GM12878 (cell line): ENCODE measurements around the gene RFX1. TPM values are rescaled to one million over a fixed set of nuclear protein-coding genes. Genes with fewer than 3 reads are reported as not detected.
"Not testable (repeated sequence)": the region's sequence is repeated elsewhere in the genome, so short reads cannot be mapped to it uniquely, and the experiment has no call there.

Experiments used
- ATAC-seq: fragments of 200-7000 bp; cut with Tn5 transposase; 3 replicates; pipeline ENCODE4 v1.9.1; 2020; ENCODE audit warnings: mild to moderate bottlenecking, moderate library complexity
- BruUV-seq: library from RNA; stranded (reverse); fragments of 400-500 nt; replicated peaks from 2 replicates; lab custom pipeline; 2021; lab: Mats Ljungman, UMichigan
- CTCF ChIA-PET: fragments of 300-600 bp; sonication (Branson Sonifier 250); formaldehyde crosslinking; extraction: SDS; loops from one replicate; lab custom pipeline; 2021; ENCODE audit warnings: inconsistent platforms; lab: Yijun Ruan, JAX
- POLR2A ChIA-PET: fragments of 350-600 bp; formaldehyde crosslinking; extraction: SDS; loops from one replicate; lab custom pipeline; 2021; ENCODE audit warnings: inconsistent platforms; lab: Charles Lee
- RAD21 ChIA-PET: fragments of 300-600 bp; sonication (Branson Sonifier 250); formaldehyde crosslinking; loops from one replicate; lab custom pipeline; 2023; ENCODE audit warnings: antibody characterized with exemption; ENCODE audit not compliant: unreplicated experiment; lab: Charles Lee
- SMC1A ChIA-PET: fragments of 300-600 bp; sonication (Branson Sonifier 250); formaldehyde crosslinking; loops from one replicate; lab custom pipeline; 2023; ENCODE audit not compliant: unreplicated experiment, uncharacterized antibody; lab: Charles Lee
- DNase-seq: peaks from one replicate; pipeline ENCODE4 v3.0.0-alpha.2; 2011; ENCODE audit warnings: low read depth, low spot score
- FAIRE-seq: peaks from 3 replicates; lab custom pipeline; 2011; peaks lifted over from hg19 to GRCh38; lab: Jason Lieb, UNC
- H2AFZ ChIP-seq: 2 replicates; pipeline ENCODE4 v1.6.0; 2011; ENCODE audit warnings: low read depth, low read length, control low read depth; ENCODE audit not compliant: control insufficient read depth
- H3K27ac ChIP-seq: 2 replicates; pipeline ENCODE4 v1.5.1; 2011; ENCODE audit warnings: control low read depth; ENCODE audit not compliant: control insufficient read depth, insufficient read depth
- H3K27me3 ChIP-seq, 2 experiments: replicated peaks in 1 of 2; 2 replicates each; pipeline versions ENCODE4 v1.6.0 to v1.6.1; 2011; ENCODE audit warnings: low read length in 1 of 2; ENCODE audit not compliant: control insufficient read depth in 2 of 2, insufficient read depth in 2 of 2
- H3K36me3 ChIP-seq, 2 experiments: 2 replicates each; pipeline ENCODE4 v1.5.1; 2011; ENCODE audit warnings: low read length in 1 of 2; ENCODE audit not compliant: control insufficient read depth in 2 of 2, insufficient read depth in 2 of 2
- H3K4me1 ChIP-seq: 2 replicates; pipeline ENCODE4 v1.6.1; 2011; ENCODE audit warnings: mild to moderate bottlenecking, low read length, moderate library complexity, mixed read lengths; ENCODE audit not compliant: control insufficient read depth, insufficient read depth
- H3K4me2 ChIP-seq: 2 replicates; pipeline ENCODE4 v1.6.0; 2011; ENCODE audit warnings: control low read depth; ENCODE audit not compliant: control insufficient read depth, insufficient read depth
- H3K4me3 ChIP-seq: fragments of 200-600 bp; sonication (generic); 2 replicates; pipeline ENCODE4 v1.5.1; 2016
- H3K79me2 ChIP-seq: 2 replicates; pipeline ENCODE4 v1.6.0; 2011; ENCODE audit warnings: low read length; ENCODE audit not compliant: control insufficient read depth, insufficient read depth
- H3K9ac ChIP-seq: 2 replicates; pipeline ENCODE4 v1.8.0; 2011; ENCODE audit warnings: low read length, control low read depth, mixed read lengths; ENCODE audit not compliant: control insufficient read depth, insufficient read depth
- H3K9me3 ChIP-seq: replicated peaks from 3 replicates; pipeline ENCODE4 v1.5.1; 2011; ENCODE audit warnings: mild to moderate bottlenecking, low read length; ENCODE audit not compliant: control insufficient read depth, insufficient read depth
- H4K20me1 ChIP-seq: 2 replicates; pipeline ENCODE4 v1.6.0; 2011; ENCODE audit not compliant: control insufficient read depth, insufficient read depth
- CBX3 ChIP-seq: fragments of 200-600 bp; sonication (generic); IDR thresholded peaks from 2 replicates; pipeline ENCODE4 v1.6.1; 2016; ENCODE audit warnings: low read depth, borderline replicate concordance
- SIN3A ChIP-seq: IDR thresholded peaks from 2 replicates; pipeline ENCODE4 v1.6.1; 2012; ENCODE audit warnings: low read depth, low read length, improper control_type of control experiment
- YY1 ChIP-seq: IDR thresholded peaks from 2 replicates; pipeline ENCODE4 v1.6.1; 2011; ENCODE audit warnings: low read depth, mild to moderate bottlenecking, low read length
- WGBS: methylation state at CpG from one replicate; pipeline ENCODE4 v1.1.6; 2016; ENCODE audit warnings: low lambda C conversion rate; ENCODE audit not compliant: insufficient replicate concordance, insufficient coverage; ENCODE audit errors: missing lambda C conversion rate; 5-methylcytosine and 5-hydroxymethylcytosine counted together
- in situ Hi-C: fragments of 300-500 bp; cut with MboI; formaldehyde crosslinking; loops from 9 replicates; pipeline ENCODE4 v1.14.3; 2018; ENCODE audit warnings: mixed read lengths
- intact Hi-C: fragments of 100-400 bp; cut with micrococcal nuclease; formaldehyde crosslinking; loops from one replicate; pipeline ENCODE4 v1.14.2; 2022; ENCODE audit not compliant: unreplicated experiment
- polyA plus RNA-seq, 11 experiments: library from polyadenylated mRNA; depleted of rRNA in 4 of 11; unstranded in 6 of 11; stranded (reverse) in 5 of 11; fragments of >200 nt; fragmentation: Nextera tagmentation in 4 of 11; fragmentation: Illumina TruSeq in 1 of 11; extraction: Ambion mirVana in 4 of 11; extraction: Trizol in 1 of 11; gene quantifications; 1 replicate in 1 of 11; 2 replicates in 10 of 11; pipeline versions ENCODE4 v1.2.1 to v1.2.3, GENCODE V29; 2011 to 2016; ENCODE audit warnings: inconsistent platforms in 2 of 11, missing spikeins in 2 of 11, low read depth in 1 of 11
- total RNA-seq, 4 experiments: library from RNA; depleted of rRNA in 3 of 4; stranded (reverse); fragments of >200 nt in 3 of 4; fragmentation: Illumina TruSeq in 1 of 4; extraction: Trizol in 1 of 4; gene quantifications; 2 replicates each; pipeline versions ENCODE4 v1.2.1 to v1.2.3, GENCODE V29; 2013 to 2021
- TF ChIP-seq, protein P1 (sequence below): IDR thresholded peaks from 2 replicates; pipeline ENCODE4 v1.6.1; 2012; ENCODE audit warnings: low read depth, low read length, improper control_type of control experiment
- TF ChIP-seq, protein P2 (sequence below): fragments of 450-650 bp; IDR thresholded peaks from 2 replicates; pipeline ENCODE4 v1.6.1; 2014; ENCODE audit warnings: mild to moderate bottlenecking
- TF ChIP-seq, protein P3 (sequence below), 3 experiments: IDR thresholded peaks in 2 of 3; conservative IDR thresholded peaks in 1 of 3; 2 replicates each; pipeline ENCODE4 v1.5.1; 2011; ENCODE audit warnings: low read depth in 3 of 3, low read length in 3 of 3, mild to moderate bottlenecking in 3 of 3, control low read depth in 2 of 3, moderate library complexity in 2 of 3, inconsistent platforms in 1 of 3, mixed read lengths in 1 of 3; ENCODE audit not compliant: control insufficient read depth in 2 of 3, insufficient read depth in 1 of 3; ENCODE audit errors: extremely low read depth in 1 of 3

Gene RFX1
- total and polyA plus RNA-seq, 10 of the 15 experiments (the other 5 are each of a cell fraction or from before 2014, with no cell fraction given) = 0.05 to 11.0 (median 1.5) TPM

DNA sequence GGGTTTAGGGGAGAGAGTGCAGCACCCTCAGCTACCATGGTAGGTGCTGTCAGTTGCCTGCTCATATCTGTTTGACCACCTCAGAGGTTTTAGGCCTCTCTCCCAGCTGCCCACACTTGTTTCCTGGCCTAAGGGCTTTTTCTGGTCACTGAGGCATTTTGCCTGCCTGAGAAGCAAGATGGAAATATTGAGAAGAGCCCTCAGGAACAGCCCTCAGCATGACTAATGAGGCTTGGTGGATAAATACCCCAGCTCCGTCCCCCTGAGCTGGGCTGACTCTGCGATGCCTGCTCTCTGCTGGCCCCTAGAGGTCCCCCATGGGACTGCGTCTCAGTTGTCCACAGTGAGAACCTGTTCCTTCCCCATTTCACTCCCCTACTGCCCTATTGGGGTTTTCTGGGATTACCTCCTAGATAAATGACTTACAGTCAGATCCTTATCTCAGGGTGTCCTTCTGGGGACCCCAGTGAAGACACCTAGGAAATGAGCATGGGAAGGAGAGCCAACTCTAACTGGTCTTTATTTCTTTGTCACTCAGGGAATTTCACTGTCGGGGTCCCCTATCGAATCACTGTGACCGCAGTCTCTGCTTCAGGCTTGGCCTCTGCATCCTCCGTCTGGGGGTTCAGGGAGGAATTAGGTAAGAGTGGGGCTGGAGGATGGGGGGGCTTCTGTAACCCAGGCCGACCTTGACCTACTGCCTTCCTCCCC is 42.5 kb upstream of the RFX1 start (continued):
- TF ChIP-seq, protein P1, sequence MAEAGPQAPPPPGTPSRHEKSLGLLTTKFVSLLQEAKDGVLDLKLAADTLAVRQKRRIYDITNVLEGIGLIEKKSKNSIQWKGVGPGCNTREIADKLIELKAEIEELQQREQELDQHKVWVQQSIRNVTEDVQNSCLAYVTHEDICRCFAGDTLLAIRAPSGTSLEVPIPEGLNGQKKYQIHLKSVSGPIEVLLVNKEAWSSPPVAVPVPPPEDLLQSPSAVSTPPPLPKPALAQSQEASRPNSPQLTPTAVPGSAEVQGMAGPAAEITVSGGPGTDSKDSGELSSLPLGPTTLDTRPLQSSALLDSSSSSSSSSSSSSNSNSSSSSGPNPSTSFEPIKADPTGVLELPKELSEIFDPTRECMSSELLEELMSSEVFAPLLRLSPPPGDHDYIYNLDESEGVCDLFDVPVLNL = no peak
- TF ChIP-seq CBX3 = no peak
- TF ChIP-seq YY1 = peak; percentile 61
- no peak for TF ChIP-seq SIN3A
- TF ChIP-seq, protein P2, sequence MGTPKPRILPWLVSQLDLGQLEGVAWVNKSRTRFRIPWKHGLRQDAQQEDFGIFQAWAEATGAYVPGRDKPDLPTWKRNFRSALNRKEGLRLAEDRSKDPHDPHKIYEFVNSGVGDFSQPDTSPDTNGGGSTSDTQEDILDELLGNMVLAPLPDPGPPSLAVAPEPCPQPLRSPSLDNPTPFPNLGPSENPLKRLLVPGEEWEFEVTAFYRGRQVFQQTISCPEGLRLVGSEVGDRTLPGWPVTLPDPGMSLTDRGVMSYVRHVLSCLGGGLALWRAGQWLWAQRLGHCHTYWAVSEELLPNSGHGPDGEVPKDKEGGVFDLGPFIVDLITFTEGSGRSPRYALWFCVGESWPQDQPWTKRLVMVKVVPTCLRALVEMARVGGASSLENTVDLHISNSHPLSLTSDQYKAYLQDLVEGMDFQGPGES = no peak
- TF ChIP-seq, protein P3, sequence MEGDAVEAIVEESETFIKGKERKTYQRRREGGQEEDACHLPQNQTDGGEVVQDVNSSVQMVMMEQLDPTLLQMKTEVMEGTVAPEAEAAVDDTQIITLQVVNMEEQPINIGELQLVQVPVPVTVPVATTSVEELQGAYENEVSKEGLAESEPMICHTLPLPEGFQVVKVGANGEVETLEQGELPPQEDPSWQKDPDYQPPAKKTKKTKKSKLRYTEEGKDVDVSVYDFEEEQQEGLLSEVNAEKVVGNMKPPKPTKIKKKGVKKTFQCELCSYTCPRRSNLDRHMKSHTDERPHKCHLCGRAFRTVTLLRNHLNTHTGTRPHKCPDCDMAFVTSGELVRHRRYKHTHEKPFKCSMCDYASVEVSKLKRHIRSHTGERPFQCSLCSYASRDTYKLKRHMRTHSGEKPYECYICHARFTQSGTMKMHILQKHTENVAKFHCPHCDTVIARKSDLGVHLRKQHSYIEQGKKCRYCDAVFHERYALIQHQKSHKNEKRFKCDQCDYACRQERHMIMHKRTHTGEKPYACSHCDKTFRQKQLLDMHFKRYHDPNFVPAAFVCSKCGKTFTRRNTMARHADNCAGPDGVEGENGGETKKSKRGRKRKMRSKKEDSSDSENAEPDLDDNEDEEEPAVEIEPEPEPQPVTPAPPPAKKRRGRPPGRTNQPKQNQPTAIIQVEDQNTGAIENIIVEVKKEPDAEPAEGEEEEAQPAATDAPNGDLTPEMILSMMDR (IDR thresholded peaks at IDR 0.05 in 2 of 3, conservative IDR thresholded peaks at IDR 0.05 in 1 of 3; ENCODE audit: control insufficient read depth in 2 of 3, extremely low read depth in 1 of 3, insufficient read depth in 1 of 3, low read depth in 3 of 3, low read length in 3 of 3) = peak; percentile 73 to 95 (median 92)

DNA sequence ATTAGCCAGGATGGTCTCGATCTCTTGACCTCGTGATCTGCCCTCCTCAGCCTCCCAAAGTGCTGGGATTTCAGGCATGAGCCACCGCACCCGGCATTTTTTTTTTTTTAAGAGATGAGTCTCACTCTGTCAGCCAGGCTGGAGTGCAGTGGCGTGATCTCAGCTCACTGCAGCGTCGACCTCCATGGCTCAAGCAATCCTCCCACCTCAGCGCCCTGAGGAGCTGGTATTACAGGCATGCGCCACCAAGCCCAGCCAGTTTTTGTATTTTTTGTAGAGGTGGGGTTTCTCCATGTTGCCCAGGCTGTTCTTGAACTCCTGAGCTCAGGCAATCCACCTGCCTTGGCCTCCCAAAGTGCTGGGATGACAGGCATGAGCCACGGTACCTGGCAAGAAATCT is 41.7 kb upstream of the RFX1 start:
- not testable (repeated sequence) for ATAC-seq

More for the DNA sequence above, 41.7 kb upstream of the RFX1 start:
- CTCF ChIA-PET = interaction anchor here (0.9 to 9.2 kb wide), 17 partner anchors 11 to 167 kb away, joined by 3 to 81 read pairs (median 4); partner anchors contain the start of genes BRME1, CC2D1A, DCAF15 and IL27RA
- RAD21 ChIA-PET = interaction anchor here (1.0 to 1.6 kb wide), 6 partner anchors 16 to 167 kb away, joined by 3 to 8 read pairs (median 4); partner anchors contain the start of gene IL27RA
- H2AFZ ChIP-seq, H3K27ac ChIP-seq, H3K27me3 ChIP-seq, H3K4me1 ChIP-seq, H3K4me2 ChIP-seq, H3K79me2 ChIP-seq, H3K9me3 ChIP-seq, in situ Hi-C loops, H3K4me3 ChIP-seq, H4K20me1 ChIP-seq, H3K9ac ChIP-seq, FAIRE-seq, intact Hi-C loops, BruUV-seq, DNase-seq: not testable (repeated sequence)
- whole genome bisulfite sequencing = 99% methylated on average over 10 of the region's 10 CpGs
- peaks cover 18 to 20% of the 10 kb centered on the region in 2 experiments for H3K36me3 ChIP-seq
- POLR2A ChIA-PET = interaction anchor here (0.6 to 1.1 kb wide), 2 partner anchors 24 to 140 kb away, joined by 3 to 5 read pairs; partner anchors contain the start of gene MISP3
- SMC1A ChIA-PET = interaction anchor here (1.0 to 2.3 kb wide), 4 partner anchors 12 to 167 kb away, joined by 4 to 8 read pairs (median 4); partner anchors contain the start of gene IL27RA
